ENCODE results near the gene ATXN7L2. TPM values are rescaled to one million over a fixed set of nuclear protein-coding genes. Genes with fewer than 3 reads are reported as not detected.

The ATXN7L2 gene
- total and polyA plus RNA-seq, 2 of the 8 experiments (the other 6 are each of a cell fraction or from before 2014, with no cell fraction given) = 8.1 to 9.3 TPM

- CTCF ChIA-PET (ENCODE audit: partially characterized antibody) = interaction anchor here (0.8 to 26.3 kb wide), 5 partner anchors 7 to 99 kb away, joined by 3 to 1755 read pairs (median 14); partner anchors contain the start of genes AMIGO1, ATXN7L2 and CYB561D1
- no peak overlapping the region for H2BK15ac ChIP-seq (ENCODE audit: low read length)
Measured at GRCh38 chr1:109541102-109541501, 57.4 kb downstream of the ATXN7L2 start.

More at GRCh38 chr1:109541102-109541501, 57.4 kb downstream of the ATXN7L2 start:
- DNase-seq (ENCODE audit: low read depth in 1 of 2, low spot score in 2 of 2) = peak in 1 of 2 experiments; percentile 14
- Histone ChIP-seq H3K18ac (ENCODE audit: extremely low read depth, low read length) (no peak overlapping the region), H2BK12ac (ENCODE audit: low read depth, low read length) (no peak overlapping the region), H3K14ac (ENCODE audit: insufficient read length) (no peak overlapping the region), H3K36me3 (ENCODE audit: control insufficient read depth in 2 of 4, insufficient read depth in 4 of 4, low read length in 3 of 4) (no peaks in the 10 kb centered on the region), H2BK20ac (ENCODE audit: low read length) (no peak overlapping the region), H2BK5ac (ENCODE audit: low read depth, low read length) (no peak overlapping the region), H2AFZ (ENCODE audit: low read length) (no peak overlapping the region), H2BK120ac (replicated peaks; ENCODE audit: low read depth, low read length) (no peak overlapping the region), H3K79me1 (ENCODE audit: low read depth, low read length) (no peaks in the 10 kb centered on the region; the same call in 1 of the 2 replicates), H4K20me1 (replicated peaks in 1 of 2; ENCODE audit: control insufficient read depth in 1 of 2, insufficient read depth in 2 of 2, low read length in 2 of 2) (no peaks in the 10 kb centered on the region), H3K27ac (ENCODE audit: low read depth, low read length) (no peak overlapping the region), H4K5ac (ENCODE audit: insufficient read length, low read depth, low read length) (no peak overlapping the region), H4K91ac (replicated peaks; ENCODE audit: insufficient read length, low read length) (no peak overlapping the region), H3K23ac (ENCODE audit: insufficient read length) (no peak overlapping the region), H2AK5ac (ENCODE audit: low read depth, low read length) (no peak overlapping the region), H3K27me3 (replicated peaks in 1 of 4; ENCODE audit: control insufficient read depth in 3 of 4, extremely low read depth in 1 of 4, insufficient read depth in 3 of 4, low read length in 3 of 4) (peaks cover 0 to 2% (median 0%) of the 10 kb centered on the region in 4 experiments; a peak in 1 of 7 replicates), H3K9ac (replicated peaks in 1 of 4; ENCODE audit: extremely low read depth in 1 of 4, low read depth in 3 of 4, low read length in 3 of 4) (no peak overlapping the region), H3K56ac (replicated peaks; ENCODE audit: insufficient read length, low read depth, low read length) (no peak overlapping the region), H3K23me2 (ENCODE audit: low read depth, low read length) (no peaks in the 10 kb centered on the region; the same call in 1 of the 2 replicates), H3K4me1 (replicated peaks in 1 of 4; ENCODE audit: control insufficient read depth in 3 of 4, insufficient read depth in 4 of 4, low read length in 3 of 4) (peaks cover 0 to 3% (median 1%) of the 10 kb centered on the region in 4 experiments; a peak in 2 of 7 replicates), H3K79me2 (ENCODE audit: control insufficient read depth in 1 of 2, insufficient read depth in 2 of 2, low read length in 2 of 2) (no peaks in the 10 kb centered on the region), H3K4ac (replicated peaks; ENCODE audit: insufficient read length, low read depth, low read length) (no peak overlapping the region), H4K8ac (ENCODE audit: extremely low read depth, insufficient read depth, low read length) (no peak overlapping the region), H3K4me3 (ENCODE audit: extremely low read depth in 1 of 4, insufficient read depth in 2 of 4, low read depth in 3 of 4, low read length in 4 of 4) (no peak overlapping the region), H3K4me2 (ENCODE audit: insufficient read depth in 1 of 2, low read depth in 2 of 2, low read length in 2 of 2) (no peak overlapping the region), H3K9me3 (ENCODE audit: insufficient read depth in 2 of 2, low read depth in 1 of 2, low read length in 1 of 2) (no peaks in the 10 kb centered on the region)
- no peak for FAIRE-seq
- WGBS, 2 experiments (ENCODE audit: extremely low coverage in 1 of 2, insufficient coverage in 1 of 2, insufficient read length in 1 of 2, insufficient replicate concordance in 2 of 2, low coverage in 1 of 2, low lambda C conversion rate in 2 of 2, missing lambda C conversion rate in 1 of 2) = 72% methylated on average over 3 of the region's 3 CpGs; no CpG with 5 or more reads in 1 of the 2 experiments
- POLR2A ChIA-PET (ENCODE audit: partially characterized antibody) = interaction anchor here (1.0 to 1.6 kb wide), 3 partner anchors 8 to 47 kb away, joined by 3 to 6 read pairs (median 4); partner anchors contain the start of gene CYB561D1
- TF ChIP-seq RBBP5 (IDR thresholded peaks at IDR 0.05; ENCODE audit: borderline replicate concordance, low read depth, low read length) (no peak), EP300 (IDR thresholded peaks at IDR 0.05; ENCODE audit: borderline replicate concordance in 1 of 2, low read depth in 2 of 2, low read length in 2 of 2) (no peak), SP2 (IDR thresholded peaks at IDR 0.05; ENCODE audit: low read length) (no peak), POU5F1 (IDR thresholded peaks at IDR 0.05; ENCODE audit: low read depth, low read length) (no peak), CBX5 (IDR thresholded peaks at IDR 0.05; ENCODE audit: low read depth, low read length) (no peak), JUN (IDR thresholded peaks at IDR 0.05; ENCODE audit: low read depth, low read length) (no peak), SIRT6 (IDR thresholded peaks at IDR 0.05; ENCODE audit: low read length) (no peak)
